WTC11 (cell line): Measurements from ENCODE around the gene ZNF750.

Experiments
- ATF2 ChIP-seq: sonication (generic); formaldehyde crosslinking; IDR thresholded peaks from 2 replicates; pipeline ENCODE4 v1.8.1; 2022; ENCODE audit warnings: low read depth, missing genetic modification reagents, borderline replicate concordance
- CTCF ChIP-seq: fragments of 200-600 bp; IDR thresholded peaks from 2 replicates; pipeline ENCODE4 v1.8.0; 2022; ENCODE audit warnings: antibody characterized with exemption
- ETV6 ChIP-seq: sonication (generic); formaldehyde crosslinking; IDR thresholded peaks from 2 replicates; pipeline ENCODE4 v1.8.1; 2022; ENCODE audit warnings: mild to moderate bottlenecking, missing genetic modification reagents
- JUN ChIP-seq: sonication (generic); formaldehyde crosslinking; IDR thresholded peaks from 2 replicates; pipeline ENCODE4 v1.8.0; 2023; ENCODE audit warnings: mild to moderate bottlenecking, missing genetic modification reagents
- ZBTB21 ChIP-seq: sonication (generic); formaldehyde crosslinking; IDR thresholded peaks from 2 replicates; pipeline ENCODE4 v1.8.1; 2023; ENCODE audit warnings: mild to moderate bottlenecking, missing genetic modification reagents, borderline replicate concordance
- ZBTB43 ChIP-seq: sonication (generic); formaldehyde crosslinking; IDR thresholded peaks from 2 replicates; pipeline ENCODE4 v1.8.1; 2023; ENCODE audit warnings: mild to moderate bottlenecking, missing genetic modification reagents
- ZNF281 ChIP-seq: sonication (generic); formaldehyde crosslinking; IDR thresholded peaks from 2 replicates; pipeline ENCODE4 v1.8.0; 2023; ENCODE audit warnings: mild to moderate bottlenecking, missing genetic modification reagents
- TF ChIP-seq, protein P1 (sequence below): sonication (generic); formaldehyde crosslinking; IDR thresholded peaks from 2 replicates; pipeline ENCODE4 v1.8.1; 2023; ENCODE audit warnings: mild to moderate bottlenecking, missing genetic modification reagents, moderate library complexity

DNA sequence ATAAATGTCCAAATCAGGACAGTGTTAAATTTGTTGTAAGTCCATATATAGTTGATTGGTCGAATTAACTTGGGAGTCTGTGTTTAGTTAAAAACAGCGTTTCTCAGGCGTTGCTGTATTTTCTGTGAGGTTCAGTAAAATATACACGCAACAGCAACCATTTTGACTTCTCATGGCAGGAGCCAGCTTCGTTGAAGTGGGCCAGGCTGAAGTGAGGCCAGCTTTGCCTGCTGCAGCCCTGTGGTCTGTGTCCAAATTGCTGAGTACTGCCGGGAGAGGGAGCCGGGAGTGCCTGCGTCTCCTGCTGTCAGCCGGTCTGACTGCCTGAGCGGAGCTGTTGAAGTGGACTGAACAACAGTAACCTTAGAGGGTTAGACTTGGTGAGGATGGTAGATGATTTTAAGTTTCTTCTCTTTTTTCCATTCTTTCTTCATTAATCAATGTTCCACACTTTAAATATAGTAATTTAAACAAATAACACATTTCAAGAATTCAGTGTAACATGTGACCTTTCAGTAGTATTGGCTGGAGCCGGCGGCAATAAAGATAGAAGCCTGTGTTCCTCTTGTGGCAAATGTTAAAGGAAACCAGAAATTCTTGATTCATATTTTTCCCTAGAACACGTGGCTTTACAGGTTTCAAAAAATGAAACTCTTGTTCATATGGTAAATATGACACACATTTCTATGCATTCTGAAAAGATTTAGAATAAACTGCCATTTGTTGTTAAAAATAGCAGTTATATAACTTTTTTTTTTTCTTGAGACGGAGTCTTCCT is 37.0 kb upstream of the ZNF750 start:
- no peak for TF ChIP-seq JUN (CRISPR knock-in tag)
- no peak for TF ChIP-seq CTCF
- no peak for TF ChIP-seq ATF2 (CRISPR knock-in tag)
- TF ChIP-seq, protein P1, sequence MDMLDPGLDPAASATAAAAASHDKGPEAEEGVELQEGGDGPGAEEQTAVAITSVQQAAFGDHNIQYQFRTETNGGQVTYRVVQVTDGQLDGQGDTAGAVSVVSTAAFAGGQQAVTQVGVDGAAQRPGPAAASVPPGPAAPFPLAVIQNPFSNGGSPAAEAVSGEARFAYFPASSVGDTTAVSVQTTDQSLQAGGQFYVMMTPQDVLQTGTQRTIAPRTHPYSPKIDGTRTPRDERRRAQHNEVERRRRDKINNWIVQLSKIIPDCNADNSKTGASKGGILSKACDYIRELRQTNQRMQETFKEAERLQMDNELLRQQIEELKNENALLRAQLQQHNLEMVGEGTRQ (CRISPR knock-in tag): no peak
- TF ChIP-seq ETV6 (CRISPR knock-in tag): no peak
- no peak for TF ChIP-seq ZNF281 (CRISPR knock-in tag)
- TF ChIP-seq ZBTB21 (CRISPR knock-in tag): no peak
- TF ChIP-seq ZBTB43 (CRISPR knock-in tag): no peak
